NCI-H2196 treated with DMSO at 0.1 percent for 48 hours (cell line): ENCODE measurements around the gene USP1.

Experiments used
- DNase-seq: peaks from one replicate; lab custom pipeline; 2025; ENCODE audit not compliant: unreplicated experiment; lab: John Stamatoyannopoulos, UW

The USP1 gene, protein sequence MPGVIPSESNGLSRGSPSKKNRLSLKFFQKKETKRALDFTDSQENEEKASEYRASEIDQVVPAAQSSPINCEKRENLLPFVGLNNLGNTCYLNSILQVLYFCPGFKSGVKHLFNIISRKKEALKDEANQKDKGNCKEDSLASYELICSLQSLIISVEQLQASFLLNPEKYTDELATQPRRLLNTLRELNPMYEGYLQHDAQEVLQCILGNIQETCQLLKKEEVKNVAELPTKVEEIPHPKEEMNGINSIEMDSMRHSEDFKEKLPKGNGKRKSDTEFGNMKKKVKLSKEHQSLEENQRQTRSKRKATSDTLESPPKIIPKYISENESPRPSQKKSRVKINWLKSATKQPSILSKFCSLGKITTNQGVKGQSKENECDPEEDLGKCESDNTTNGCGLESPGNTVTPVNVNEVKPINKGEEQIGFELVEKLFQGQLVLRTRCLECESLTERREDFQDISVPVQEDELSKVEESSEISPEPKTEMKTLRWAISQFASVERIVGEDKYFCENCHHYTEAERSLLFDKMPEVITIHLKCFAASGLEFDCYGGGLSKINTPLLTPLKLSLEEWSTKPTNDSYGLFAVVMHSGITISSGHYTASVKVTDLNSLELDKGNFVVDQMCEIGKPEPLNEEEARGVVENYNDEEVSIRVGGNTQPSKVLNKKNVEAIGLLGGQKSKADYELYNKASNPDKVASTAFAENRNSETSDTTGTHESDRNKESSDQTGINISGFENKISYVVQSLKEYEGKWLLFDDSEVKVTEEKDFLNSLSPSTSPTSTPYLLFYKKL

DNA sequence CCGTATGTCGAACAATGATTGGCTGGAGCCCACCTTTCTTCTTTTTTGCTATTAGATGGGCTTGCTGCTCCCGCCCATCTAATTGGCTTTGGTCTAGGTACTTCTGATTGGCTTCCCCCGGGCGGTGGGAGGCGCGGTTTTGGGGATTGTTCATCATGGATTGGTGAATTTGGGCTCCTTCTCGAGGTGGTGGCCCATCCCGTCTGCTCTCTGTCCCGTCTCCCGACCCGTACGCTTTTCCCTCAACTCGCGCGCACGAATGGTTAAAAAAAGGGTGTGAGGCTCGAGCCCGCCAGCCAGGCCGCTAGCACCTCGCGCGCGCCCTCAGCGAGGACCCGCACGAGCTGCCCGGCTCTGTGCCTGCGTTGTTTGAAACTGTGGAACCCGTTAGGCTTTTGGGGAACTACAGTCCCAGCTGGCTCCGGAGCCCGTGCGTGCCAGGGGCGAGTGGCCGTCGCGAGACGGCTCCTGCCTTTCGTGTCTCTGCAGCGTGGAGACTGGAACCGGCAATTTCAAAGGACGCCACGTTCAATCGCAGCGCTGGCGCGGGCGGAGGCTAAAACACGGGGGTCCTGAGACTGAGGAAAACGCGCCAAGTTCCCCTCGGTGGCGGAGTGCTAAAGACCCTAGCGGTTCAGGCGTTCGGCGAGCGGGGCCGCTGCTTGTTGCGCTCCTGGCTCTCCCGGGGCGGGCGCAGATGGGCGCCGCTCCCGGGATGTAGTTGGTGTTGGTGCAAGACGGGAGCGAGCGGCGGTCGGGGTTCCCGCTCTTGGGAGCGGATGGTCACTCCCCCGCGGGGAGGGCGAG lies at the start of gene USP1:
Gene USP1 (plus strand): TSS at position 584 of the 807 bp plus-strand sequence. CDS start 2,819 bp downstream, outside the sequence.
- DNase-seq: peak; percentile 99

DNA sequence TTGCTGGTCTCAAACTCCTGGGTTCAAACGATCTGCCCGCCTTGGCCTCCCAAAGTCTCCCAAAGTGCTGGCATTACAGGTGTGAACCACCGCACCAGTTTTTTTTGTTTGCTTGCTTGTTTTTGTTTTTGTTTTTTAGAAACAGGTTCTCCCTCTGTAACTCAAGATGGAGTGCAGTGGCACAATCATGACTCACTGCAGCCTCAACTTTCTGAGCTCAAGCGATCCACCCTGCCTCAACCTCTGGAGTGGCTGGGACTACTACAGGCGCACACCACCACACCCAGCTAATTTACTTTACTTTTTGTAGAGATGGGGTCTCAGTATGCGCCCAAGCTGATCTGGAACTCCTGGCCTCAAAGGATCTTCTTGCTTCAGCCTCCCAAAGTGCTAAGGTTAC lies 47.3 kb upstream of the USP1 start:
- DNase-seq: no peak

DNA sequence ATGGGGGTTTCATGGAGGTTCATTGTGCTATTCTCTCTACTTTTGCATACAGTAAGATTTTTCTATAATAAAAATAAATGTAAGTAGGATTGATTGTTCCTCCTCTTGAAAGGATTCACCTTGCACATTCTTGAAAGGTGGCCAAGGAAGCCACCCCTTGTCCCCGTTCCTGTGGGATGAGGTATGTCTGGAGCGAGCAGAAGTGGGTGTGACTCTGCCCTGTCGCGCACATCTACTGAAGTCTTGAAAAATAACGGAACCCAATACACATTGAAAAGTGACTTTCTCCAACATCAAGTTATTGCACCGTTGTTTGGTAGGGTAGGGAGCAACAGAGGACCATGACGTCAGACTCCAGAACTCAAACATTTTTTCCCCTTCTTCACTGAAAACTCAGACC lies 46.8 kb upstream of the USP1 start:
- no peak for DNase-seq

DNA sequence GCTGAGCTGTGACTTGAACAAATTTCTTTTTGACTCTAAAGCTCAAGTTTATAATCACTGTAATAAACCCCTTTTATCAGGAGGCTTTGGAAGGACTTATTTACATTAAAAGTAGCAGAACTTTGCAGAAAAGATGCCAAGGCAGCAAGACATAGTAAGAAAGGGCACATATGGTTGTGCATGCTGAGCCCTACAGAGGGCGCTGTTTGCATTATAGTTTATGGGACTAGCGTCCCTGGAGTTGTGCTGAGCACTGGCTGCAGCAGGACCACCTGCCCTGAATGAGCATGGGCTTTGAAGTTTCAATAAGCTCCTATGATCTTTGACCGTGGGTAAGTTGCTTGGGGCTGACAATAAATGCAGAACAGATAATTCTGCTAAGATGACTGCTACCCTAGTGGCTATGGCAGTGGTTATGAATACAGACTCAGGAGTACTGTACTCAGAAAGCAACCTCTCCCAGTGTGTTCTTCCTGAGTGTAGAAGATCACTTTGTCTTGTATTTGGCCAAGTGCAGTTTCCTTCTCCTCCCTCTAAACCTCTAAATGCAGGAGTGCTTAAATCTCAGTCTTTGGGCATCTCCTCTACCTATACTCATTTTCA lies 45.4 kb upstream of the USP1 start:
- no peak for DNase-seq

DNA sequence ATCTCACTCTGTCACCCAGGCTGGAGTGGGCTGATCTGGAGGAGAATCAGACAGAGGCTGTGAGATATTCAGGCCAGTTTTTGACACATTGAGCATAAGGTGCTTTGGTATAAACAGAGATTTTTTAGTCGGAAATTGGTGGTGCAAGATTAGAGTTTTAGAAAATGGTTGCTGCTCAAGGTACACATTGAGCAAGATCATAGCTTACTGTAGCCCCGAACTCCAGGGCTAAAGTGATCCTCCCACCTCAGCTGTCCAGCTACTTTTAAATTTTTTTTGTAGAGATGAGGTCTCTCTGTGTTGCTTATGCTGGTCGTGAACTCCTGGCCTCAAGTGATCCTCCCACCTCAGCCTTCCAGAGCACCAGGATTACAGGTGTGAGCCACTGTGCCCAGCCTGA lies 43.9 kb upstream of the USP1 start:
- no peak for DNase-seq

DNA sequence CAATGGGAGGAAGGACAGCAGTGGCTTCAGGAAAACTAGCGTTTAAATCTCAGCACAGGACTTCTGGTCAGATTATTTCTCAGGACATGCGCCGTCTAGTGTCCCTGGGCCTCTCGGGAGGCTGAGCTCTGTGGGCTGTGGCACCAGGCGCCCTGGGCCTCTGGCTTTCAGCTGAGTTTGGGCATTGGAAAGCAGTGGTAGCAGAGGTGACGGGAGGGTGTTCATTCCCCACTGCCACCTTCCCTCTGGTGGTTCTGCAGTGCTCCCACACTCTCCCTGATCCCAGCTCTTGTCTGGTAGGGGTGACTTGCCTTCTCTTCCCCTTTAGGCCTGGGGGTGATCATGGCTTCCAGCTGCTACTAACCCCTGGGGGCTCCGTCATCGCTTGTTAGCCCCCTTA lies 42.2 kb upstream of the USP1 start:
- DNase-seq: no peak

DNA sequence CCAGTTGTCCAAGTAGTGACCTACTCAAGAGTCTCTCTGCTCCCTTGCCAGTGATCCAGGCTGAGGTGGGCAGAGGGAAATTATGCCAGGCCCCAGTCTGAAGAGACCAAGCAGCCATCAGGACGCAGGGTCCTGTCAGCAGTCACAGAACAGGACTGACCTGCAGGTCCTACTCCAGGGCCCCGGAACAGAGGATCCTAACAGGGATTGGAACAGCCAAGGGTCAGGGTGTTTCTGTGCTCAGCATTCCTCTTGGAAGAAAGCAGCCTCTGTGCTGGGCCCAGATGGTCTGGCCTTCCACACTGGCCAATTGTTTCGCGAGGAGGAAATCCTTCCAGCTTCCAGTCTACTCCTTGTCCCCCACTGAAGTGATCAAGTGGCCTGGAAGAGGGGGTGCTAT lies 41.6 kb upstream of the USP1 start:
- no peak for DNase-seq

DNA sequence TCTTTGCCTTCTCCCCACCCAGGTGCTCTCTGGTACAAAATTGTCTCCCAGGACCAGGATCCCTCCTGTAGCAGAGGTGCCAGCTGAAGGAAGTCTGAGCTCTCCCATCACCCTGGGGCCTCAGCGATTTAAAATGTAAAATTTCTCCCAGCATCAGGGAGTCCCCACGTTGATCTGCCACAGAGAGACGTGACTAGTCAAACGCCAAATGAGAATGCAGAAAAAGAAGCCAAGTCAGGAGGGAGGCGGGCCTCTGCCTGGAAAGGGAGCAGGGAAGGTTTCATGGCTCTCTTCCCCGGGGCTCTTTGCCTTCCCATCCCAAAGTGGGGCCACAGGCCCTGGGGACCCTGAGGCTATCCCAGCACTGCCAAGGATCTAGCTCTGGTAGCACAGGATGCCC lies 40.0 kb upstream of the USP1 start:
- DNase-seq: no peak

DNA sequence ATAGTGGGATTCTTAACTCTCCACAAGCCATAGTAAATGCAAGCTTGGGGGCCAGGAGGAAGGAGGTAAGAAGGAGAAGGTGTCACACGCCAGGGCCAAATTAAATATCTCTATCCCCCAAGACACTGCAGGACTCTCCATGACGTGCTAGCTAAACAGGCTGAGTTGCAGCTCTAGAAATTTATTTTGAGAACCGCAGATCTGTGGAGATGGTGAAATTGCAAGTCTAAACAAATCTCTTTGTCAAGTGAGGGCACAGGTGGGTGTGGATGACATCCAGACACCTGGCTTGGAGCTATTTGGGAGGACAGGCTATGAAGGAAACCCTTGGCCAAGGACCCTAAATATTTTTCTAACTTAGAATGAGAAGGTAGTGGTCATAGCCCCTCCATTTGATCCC lies 39.5 kb upstream of the USP1 start:
- DNase-seq: no peak

DNA sequence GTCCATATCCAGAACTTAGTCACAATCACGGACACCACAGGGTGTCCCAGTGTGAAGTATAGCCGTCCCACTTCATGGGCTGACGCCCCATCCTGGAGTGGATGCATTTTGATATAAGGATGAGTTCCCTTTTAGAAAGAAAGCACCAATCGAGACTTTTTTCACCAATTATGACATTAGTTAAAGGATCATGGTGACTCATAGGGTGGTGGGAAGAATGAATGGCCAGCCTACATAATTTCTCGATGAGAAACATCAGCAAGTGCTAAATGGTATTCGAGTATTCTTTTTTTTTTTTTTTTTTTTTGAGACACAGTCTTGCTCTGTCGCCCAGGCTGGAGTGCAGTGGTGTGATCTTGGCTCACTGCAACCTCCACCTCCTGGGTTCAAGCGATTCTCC lies 38.5 kb upstream of the USP1 start:
- DNase-seq: no peak

DNA sequence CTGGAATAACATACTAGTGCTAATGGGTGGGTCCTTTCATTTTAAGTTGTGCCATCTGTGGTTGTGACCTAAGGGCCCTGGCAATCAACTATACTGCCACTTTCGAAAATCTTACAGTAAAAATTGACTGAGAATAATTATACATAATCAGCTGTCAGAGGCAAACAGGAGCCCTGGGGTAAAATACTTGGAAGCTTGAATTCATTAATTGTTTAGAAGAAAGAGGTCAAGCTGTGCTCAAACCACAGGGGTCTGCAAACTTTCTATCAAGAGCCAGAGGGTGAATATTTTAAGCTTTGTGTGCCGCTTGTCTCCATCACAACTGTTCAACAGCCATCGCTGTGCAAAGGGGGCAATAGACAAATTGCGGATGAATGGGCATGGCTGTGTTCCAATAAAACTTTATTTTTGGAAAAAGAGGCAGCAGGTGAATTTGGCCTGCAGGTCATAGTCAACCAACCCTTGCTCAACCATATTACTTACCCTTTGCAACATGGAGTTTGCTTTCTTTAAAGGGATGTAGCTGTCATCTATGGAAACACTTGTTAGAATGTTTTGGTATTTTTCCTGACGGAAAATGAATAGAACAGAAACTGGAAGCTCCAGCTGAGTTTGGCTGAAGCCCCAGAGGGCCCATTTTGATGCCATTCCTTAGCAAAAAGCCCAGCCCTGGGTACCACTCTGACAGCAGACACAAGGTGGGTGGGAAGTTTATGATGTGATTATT lies 35.7 kb upstream of the USP1 start:
- DNase-seq: no peak

DNA sequence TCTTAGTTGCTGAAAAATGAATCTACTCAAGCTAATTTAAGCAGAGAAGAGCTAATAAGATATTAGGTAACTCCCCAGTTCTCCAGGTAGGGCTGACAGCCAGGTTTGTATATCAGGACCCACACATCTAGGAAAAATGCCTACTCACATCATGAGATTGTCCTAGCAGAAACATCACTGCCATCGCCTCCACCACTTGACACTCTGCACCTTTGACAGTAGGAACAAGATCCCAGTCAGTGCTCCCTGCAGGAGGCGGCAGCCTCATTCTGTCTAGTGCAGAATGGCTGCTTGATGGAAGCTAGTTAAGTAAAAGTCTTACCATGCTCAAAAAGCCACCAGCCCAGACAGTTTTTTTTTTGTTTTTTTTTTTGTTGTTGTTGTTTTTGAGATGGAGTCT lies 31.6 kb upstream of the USP1 start:
- no peak for DNase-seq

DNA sequence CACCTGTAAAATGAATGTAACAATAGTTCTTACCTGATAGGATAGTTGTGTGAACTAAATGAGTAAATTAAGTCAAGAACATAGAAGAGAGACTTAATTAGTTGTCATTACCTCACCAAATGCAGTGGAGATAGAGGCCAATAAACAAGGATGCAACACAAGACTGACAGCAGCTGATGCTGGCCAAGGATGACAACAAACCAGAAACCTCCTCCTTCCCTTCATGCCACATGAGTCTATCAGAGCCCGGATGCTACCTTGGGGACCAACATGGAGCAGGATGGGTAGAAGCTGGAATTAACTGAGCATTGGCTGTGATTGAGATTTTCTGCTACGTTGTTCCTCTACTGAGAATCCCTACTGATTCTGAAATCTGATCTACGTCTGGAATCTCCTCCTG lies 30.3 kb upstream of the USP1 start:
- DNase-seq: no peak

DNA sequence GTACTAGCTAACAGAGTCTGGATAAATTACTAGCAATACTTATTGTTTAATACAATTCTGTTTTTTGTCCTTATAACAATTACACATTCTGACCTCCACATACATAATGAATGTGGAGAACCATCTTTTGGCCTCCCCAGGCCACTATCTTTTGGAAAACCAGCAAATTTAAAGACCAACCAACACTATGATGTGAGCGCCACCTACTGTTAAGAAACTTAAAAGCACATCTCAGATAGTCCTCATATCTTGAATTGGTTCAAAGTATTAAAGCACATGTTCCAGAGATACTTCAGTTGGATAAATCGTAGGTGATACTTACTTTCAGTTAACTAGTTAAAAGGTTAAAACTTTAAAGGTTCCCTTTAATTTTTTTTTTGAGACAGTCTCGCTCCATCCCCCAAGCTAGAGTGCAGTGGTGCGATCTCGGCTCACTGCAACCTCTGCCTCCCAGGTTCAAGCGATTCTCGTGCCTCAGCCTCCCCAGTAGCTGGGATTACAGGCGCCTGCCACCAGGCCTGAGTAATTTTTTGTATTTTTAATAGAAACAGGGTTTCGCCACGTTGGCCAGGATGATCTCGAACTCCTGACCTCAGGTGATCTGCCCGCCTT lies 29.3 kb upstream of the USP1 start:
- DNase-seq: peak; percentile 24

DNA sequence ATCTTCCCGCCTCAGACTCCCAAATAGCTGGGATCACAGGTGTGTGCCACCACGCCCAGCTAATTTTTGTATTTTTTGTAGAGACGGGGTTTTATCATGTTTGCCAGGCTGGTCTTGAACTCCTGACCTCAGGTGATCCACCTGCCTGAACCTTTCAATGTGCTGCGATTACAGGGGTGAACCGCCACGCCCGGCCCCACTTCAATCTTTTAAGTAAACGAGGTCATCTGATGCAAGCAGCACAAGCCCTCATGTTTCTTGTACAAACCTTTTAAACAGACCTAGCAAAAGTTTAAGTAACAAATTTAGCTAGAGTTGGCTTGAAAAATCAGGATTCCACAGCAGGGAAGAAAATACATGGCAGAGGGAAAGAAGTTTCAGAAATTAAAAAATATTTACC lies 21.2 kb upstream of the USP1 start:
- DNase-seq: no peak

DNA sequence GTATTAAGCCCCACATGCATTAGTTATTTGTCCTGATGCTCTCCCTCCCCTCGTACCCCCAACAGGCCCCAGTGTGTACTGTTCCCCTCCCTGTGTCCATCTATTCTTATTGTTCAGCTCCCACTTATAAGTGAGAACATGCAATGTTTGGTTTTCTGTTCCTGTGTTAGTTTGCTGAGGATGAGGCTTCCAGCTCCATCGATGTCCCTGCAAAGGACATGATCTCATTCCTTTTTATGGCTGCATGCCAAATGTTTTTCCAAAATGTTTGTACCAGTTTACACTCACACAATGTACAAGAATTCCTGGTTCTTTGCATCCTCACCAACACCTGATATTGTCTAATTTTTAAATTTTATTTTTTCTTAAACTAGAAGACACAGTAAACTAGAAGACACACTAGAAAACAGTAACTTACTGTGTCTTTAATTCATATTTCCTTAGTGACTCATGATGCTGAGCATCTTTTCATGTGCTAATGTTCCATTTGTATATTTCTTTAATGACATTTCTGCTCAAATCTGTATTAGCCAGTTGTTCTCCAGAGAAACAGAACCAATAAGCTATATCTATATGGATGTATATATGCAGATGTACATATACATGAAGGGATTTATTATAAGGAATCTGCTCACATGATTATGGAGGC lies 19.4 kb upstream of the USP1 start:
- no peak for DNase-seq

DNA sequence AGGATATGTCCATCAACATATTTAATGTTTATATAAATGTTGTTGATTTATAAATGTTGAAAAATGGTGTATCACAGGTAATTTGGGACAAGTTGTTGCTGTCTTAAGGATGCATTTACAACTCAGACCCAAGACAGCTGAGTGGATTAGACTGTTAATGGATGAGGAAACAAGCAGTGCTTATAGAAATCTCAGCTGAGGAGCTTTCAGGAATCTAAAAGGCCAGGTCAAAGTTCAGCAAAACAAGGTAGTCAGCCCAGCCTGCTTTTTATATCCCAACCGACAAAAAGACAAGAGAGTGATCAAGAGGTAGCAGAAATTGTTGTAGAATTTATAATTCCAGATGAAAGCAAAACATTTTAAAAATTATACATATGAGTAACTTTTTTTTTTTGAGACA lies 16.6 kb upstream of the USP1 start:
- DNase-seq: no peak

DNA sequence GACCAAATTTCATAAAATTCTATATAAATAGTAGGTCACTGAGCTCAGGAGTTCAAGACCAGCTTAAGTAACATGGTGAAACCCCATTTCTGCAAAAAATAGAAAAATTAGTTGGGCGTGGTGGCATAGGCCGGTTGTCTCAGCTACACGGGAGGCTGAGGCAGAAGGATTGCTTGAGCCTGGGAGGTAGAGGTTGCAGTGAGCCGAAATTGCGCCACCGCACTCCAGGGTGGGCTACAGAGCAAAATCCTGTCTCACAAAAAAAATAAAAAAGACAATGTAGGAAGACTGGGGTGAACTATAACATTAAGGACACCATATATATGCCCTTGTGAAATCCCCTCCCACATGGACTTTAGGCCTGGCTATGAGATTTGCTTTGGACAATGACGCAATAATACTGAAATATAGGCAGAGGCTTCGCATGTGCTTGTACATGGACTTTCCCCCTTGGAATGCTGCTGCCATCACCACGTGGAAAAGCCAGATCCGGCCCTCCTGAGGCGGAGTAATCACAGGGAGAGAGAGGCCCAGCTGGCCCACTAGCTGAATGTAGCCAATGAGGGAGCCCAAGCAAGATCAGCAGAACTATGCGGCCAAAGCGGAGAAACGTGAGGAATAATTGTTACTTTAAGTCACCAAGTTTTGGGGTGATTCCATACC lies 13.1 kb upstream of the USP1 start:
- DNase-seq: no peak

DNA sequence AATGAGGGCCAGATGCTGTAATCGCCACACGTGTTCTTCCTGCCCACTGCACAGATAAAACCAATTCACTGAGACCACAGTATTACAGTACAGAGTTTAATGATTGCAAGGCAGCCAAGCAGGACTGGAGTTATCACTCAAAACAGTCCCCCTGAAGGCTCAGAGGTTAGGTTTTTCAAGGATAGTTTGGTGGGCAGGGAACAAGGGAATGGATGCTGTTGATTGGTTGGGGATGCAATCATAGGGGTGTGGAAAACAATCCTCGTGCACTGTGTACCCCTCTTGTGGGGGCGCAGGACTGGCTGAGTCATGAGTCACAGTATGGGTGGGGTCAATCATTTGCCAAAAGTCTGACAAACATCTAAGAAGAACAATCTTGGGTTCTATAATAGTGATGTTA lies 12.4 kb upstream of the USP1 start:
- no peak for DNase-seq
